Stimulated activated CD8-positive, alpha-beta memory T cell treated with anti-CD3 and anti-CD28 coated beads, Interleukin-4, amount 100 ng/mL, for 4 hours (primary cell): ENCODE results near the gene EFNA5.

Source experiments
- DNase-seq, 2 donors: peaks; one replicate each; pipeline ENCODE4 v3.0.0-alpha.2; 2020; ENCODE audit warnings: low read depth in 2 of 2, low spot score in 1 of 2

The EFNA5 gene

DNA sequence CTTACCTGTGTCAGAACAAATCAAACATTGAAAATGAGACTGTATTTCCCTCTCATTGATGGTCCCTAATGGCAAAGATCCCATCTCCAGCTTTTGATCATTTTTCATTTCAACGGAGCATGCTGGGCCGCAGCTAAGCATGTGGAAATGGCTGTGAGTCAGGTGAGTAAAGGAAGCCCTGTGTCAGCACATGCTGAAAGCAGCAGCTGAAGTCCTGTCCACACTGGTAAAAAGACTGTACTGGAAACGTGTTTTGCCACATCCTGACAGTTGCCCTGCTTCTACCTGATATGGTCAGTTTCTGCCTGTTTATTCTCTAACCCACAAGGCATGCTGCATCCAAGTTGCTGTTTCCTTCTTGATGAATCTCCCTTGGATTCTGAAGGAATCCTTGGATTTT is 330.1 kb downstream of the EFNA5 start:
- DNase-seq, result no peak

DNA sequence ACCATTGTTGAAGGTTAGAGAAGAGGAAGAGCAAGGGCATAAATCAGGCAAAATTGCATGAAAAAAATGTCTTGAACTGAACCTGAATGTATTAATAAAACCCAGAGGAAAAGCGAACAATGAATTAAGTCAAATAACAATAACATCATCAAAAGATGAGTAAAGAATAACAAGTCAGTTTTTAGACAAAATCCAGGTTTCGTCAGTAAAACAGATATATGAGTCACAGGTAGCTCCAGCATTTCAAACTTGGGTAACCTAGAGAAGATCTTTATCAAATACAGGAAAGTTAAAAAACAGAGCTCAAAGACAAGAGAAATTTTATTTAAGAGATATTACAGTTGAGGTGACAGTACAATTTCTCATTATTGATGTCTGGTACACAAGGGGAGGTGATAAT is 332.4 kb downstream of the EFNA5 start:
- no peak for DNase-seq

DNA sequence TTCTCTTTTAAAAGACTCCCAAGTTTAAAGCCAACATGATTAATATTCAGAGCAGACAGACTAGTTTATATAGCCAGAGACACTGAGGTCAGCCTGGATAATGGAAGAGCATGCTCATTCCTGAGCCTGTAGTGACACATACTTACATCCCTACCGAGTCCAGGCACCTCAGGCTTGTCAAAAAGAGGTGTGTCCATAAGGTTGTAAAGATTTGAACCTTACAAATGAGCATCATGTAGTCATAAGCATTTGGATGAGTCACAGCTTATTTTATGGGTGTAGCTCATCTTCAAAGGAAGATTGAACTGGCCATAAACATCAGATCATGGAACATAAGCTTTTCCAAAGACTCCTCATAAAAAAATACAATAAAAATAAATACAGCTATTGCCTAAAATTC is 333.5 kb downstream of the EFNA5 start:
- no peak for DNase-seq

DNA sequence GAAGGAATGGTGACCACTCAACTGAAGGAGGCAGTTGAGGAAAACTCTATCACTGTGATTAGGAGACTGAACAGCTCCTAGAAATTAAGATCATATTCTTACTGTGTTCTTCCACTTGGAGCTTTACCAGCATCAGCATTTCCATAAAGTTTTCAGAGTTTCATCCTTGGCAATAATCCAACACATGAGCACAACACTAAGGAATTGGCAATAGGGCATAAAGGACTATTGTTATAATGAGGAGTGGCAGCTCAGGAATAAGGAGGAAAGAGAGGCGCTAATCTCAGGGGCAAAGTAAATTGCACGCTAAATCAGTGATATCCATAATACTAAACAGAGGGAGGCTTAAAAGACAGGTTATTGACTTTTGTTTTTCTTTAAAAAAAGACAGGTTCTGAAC is 338.9 kb downstream of the EFNA5 start:
- no peak for DNase-seq

DNA sequence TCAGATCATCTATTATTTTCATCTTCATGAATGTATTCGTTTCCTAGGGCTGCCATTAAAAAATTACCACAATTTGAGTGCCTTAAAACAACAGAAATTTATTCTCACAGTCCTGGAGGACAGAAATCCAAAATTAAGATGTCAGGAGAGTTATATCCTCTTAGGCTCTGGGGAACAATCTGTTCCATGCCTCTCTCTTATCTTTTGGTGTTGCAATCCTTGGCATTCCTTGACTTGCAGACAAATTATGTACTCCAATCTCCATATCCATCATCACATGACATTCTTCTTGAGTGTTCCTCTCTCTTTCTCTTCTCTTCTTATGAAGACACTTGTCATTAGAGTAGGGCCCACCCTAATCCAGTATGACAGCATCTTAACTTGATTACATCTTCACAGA is 339.4 kb downstream of the EFNA5 start:
- no peak for DNase-seq

DNA sequence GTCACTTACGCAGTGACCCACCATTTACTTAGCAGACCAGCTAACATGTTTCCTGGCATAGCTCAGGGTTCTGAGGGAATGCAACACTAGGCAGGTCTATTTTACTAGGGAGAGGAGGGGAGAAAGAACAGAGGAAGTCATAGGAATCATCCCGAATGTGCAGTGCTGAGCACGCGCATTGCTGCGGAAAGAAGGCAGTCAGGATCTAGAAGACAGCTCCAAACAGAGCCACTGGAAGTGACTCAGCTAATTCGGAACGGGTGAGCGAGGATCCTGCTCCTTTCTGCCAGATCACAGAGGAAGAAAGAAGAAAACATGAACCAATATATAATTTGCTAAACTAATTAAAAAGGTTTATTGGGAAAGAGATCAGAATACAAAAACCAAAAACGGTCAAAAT is 339.8 kb downstream of the EFNA5 start:
- DNase-seq, result no peak

DNA sequence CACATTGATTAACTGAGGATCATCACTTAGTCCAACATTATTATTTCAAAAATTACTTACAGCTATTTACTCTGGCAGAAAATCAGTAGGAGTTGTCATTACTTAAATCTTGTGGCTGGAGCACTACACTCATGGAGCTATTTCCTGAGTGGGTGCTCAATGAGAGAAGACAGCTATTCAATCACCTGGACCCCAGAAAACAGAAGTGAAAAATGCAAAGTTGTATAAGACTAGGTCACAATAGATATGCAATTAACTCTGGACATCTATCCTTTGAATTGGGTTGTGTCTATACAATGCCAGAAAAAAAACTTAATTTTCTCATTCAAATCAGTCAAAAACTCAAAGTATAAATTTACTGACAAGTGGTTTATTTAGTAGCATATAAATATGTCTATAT is 340.9 kb downstream of the EFNA5 start:
- DNase-seq, result no peak
